Activated CD8-positive, alpha-beta T cell treated with anti-CD3 and anti-CD28 coated beads for 36 hours (primary cell): ENCODE results near the gene DDX1. TPM values are rescaled to one million over a fixed set of nuclear protein-coding genes. Genes with fewer than 3 reads are reported as not detected.

Experiments used
- ATAC-seq: fragments of 200-7000 bp; cut with Tn5 transposase; one replicate; pipeline ENCODE4 v1.10.0; 2021; ENCODE audit warnings: mild to moderate bottlenecking, moderate library complexity
- CTCF ChIA-PET: fragments of 350-600 bp; sonication (Branson Sonifier 250); formaldehyde crosslinking; loops from one replicate; lab custom pipeline; 2021; ENCODE audit warnings: antibody characterized with exemption; lab: Charles Lee
- POLR2A ChIA-PET: fragments of 350-600 bp; sonication (Branson Sonifier 250); formaldehyde crosslinking; loops from one replicate; lab custom pipeline; 2021; ENCODE audit warnings: antibody characterized with exemption; lab: Charles Lee
- DNase-seq: peaks from one replicate; pipeline ENCODE4 v3.0.0-alpha.2; 2020
- H3K27ac Mint-ChIP-seq: one replicate; pipeline ENCODE4 v1.8.0; 2021; ENCODE audit warnings: mild to moderate bottlenecking, mixed read lengths
- H3K27me3 Mint-ChIP-seq: one replicate; pipeline ENCODE4 v1.8.0; 2021; ENCODE audit warnings: mixed read lengths
- H3K36me3 Mint-ChIP-seq: one replicate; pipeline ENCODE4 v1.8.0; 2021; ENCODE audit warnings: low read depth, mixed read lengths
- H3K4me1 Mint-ChIP-seq: one replicate; pipeline ENCODE4 v1.8.0; 2021; ENCODE audit warnings: low read depth, mixed read lengths
- H3K4me3 Mint-ChIP-seq: one replicate; pipeline ENCODE4 v1.8.0; 2021; ENCODE audit warnings: mild to moderate bottlenecking, moderate library complexity, mixed read lengths
- H3K9me3 Mint-ChIP-seq: one replicate; pipeline ENCODE4 v1.8.0; 2021; ENCODE audit warnings: mixed read lengths
- intact Hi-C: fragments of 100-400 bp; cut with micrococcal nuclease; formaldehyde crosslinking; loops from one replicate; pipeline ENCODE4 v1.10.0; 2022
- total RNA-seq, 2 experiments: library from RNA; stranded (reverse); gene quantifications; one replicate each; pipeline ENCODE4 v1.2.3, GENCODE V29; 2021
- TF ChIP-seq, protein P1 (sequence below): fragments of 200-600 bp; IDR thresholded peaks from one replicate; pipeline ENCODE4 v1.8.0; 2022; ENCODE audit warnings: antibody characterized with exemption, mild to moderate bottlenecking

DDX1 gene
- total RNA-seq, 2 experiments from 2014 or later = 90.3 to 92.5 TPM

GRCh38 chr2:15658911-15659310 is 67.2 kb downstream of the DDX1 start:
- CTCF ChIA-PET = no interaction called here

GRCh38 chr2:15660491-15661294 is 69.0 kb downstream of the DDX1 start:
- intact Hi-C loops = no loop called here
- TF ChIP-seq, protein P1, sequence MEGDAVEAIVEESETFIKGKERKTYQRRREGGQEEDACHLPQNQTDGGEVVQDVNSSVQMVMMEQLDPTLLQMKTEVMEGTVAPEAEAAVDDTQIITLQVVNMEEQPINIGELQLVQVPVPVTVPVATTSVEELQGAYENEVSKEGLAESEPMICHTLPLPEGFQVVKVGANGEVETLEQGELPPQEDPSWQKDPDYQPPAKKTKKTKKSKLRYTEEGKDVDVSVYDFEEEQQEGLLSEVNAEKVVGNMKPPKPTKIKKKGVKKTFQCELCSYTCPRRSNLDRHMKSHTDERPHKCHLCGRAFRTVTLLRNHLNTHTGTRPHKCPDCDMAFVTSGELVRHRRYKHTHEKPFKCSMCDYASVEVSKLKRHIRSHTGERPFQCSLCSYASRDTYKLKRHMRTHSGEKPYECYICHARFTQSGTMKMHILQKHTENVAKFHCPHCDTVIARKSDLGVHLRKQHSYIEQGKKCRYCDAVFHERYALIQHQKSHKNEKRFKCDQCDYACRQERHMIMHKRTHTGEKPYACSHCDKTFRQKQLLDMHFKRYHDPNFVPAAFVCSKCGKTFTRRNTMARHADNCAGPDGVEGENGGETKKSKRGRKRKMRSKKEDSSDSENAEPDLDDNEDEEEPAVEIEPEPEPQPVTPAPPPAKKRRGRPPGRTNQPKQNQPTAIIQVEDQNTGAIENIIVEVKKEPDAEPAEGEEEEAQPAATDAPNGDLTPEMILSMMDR = no peak
- Mint-ChIP-seq H3K4me1 (no peaks in the 10 kb centered on the region), H3K4me3 (no peak overlapping the region), H3K27me3 (peaks cover 5% of the 10 kb centered on the region), H3K9me3 (no peaks in the 10 kb centered on the region), H3K36me3 (no peaks in the 10 kb centered on the region), H3K27ac (no peak overlapping the region)
- CTCF ChIA-PET = no interaction called here
- DNase-seq = no peak
- POLR2A ChIA-PET = no interaction called here
- no peak for ATAC-seq

More at GRCh38 chr2:15658911-15659310, 67.2 kb downstream of the DDX1 start:
- no peak for DNase-seq
- Mint-ChIP-seq H3K27me3 (peaks cover 5% of the 10 kb centered on the region), H3K4me1 (no peaks in the 10 kb centered on the region), H3K27ac (no peak overlapping the region), H3K9me3 (no peaks in the 10 kb centered on the region), H3K4me3 (no peak overlapping the region), H3K36me3 (no peaks in the 10 kb centered on the region)
- intact Hi-C loops = no loop called here
- TF ChIP-seq, protein P1 = no peak
- POLR2A ChIA-PET = no interaction called here
- no peak for ATAC-seq

- ChIA-PET CTCF (no interaction called here), POLR2A (no interaction called here)
- intact Hi-C loops = no loop called here
- Mint-ChIP-seq H3K27ac (no peak overlapping the region), H3K4me3 (no peak overlapping the region), H3K36me3 (no peaks in the 10 kb centered on the region), H3K9me3 (no peaks in the 10 kb centered on the region), H3K27me3 (peaks cover 5% of the 10 kb centered on the region), H3K4me1 (no peaks in the 10 kb centered on the region)
- DNase-seq (no peak), ATAC-seq (no peak)
- TF ChIP-seq, protein P1 = no peak
Observed at GRCh38 chr2:15661295-15661569, 69.6 kb downstream of the DDX1 start.

DNA sequence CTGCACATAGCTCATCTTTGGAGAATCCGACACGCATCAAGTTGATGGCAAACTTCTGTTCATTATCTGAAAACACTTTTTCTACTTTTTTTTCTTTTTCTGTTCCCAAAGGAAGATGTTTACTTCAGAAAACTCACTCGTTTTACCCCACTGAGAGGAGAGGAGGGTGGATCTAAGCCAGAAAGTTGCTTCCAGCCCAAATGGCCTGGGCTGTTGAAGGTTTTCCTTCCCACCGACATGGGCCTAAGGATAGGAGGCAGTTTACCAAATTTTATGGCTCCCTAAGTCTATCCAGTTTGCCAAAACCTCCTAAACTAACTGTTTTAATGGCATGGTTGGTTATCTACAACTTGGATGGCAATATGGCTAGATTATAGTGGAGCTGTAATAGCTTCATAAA is 70.4 kb downstream of the DDX1 start:
- Mint-ChIP-seq H3K27me3 (peaks cover 5% of the 10 kb centered on the region), H3K4me3 (no peak overlapping the region), H3K9me3 (no peaks in the 10 kb centered on the region), H3K27ac (no peak overlapping the region), H3K36me3 (no peaks in the 10 kb centered on the region), H3K4me1 (no peaks in the 10 kb centered on the region)
- ATAC-seq = no peak
- no peak for DNase-seq
- intact Hi-C loops = no loop called here
- POLR2A ChIA-PET = no interaction called here
- CTCF ChIA-PET = no interaction called here
- TF ChIP-seq, protein P1 = no peak

DNA sequence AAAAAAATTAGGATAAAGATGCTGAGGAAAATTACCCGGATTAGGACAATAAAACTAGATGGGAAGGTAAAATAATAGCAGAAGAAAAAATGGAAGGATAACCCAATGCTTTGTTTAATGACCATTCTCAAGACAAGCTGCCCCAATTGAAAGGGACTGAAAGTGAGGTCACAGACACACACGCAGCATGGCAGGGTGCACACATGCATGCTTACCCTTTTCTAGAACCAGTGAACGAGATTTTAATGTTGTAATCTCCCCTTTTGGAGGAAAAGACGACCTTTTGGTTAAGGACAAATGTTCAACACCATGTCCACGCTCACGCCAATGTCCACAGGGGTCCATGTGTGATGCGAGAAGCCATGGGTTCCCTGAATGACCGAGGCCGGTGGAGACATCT is 70.9 kb downstream of the DDX1 start:
- H3K4me3 Mint-ChIP-seq = no peak overlapping the region
- no peak overlapping the region for H3K27ac Mint-ChIP-seq
- TF ChIP-seq, protein P1 = no peak
- peaks cover 5% of the 10 kb centered on the region for H3K27me3 Mint-ChIP-seq
- no peak for ATAC-seq
- intact Hi-C loops = no loop called here
- H3K36me3 Mint-ChIP-seq = no peaks in the 10 kb centered on the region
- CTCF ChIA-PET = no interaction called here
- no peak for DNase-seq
- no peaks in the 10 kb centered on the region for H3K9me3 Mint-ChIP-seq
- no peaks in the 10 kb centered on the region for H3K4me1 Mint-ChIP-seq
- POLR2A ChIA-PET = no interaction called here
